ENCODE results near the gene RELA. TPM values are rescaled to one million over a fixed set of nuclear protein-coding genes. Genes with fewer than 3 reads are reported as not detected.

RELA gene
- total and polyA plus RNA-seq, 2 donors (not counting 3 experiments of a cell fraction or from before 2014, with no cell fraction given): 78.7 to 105 TPM

DNA sequence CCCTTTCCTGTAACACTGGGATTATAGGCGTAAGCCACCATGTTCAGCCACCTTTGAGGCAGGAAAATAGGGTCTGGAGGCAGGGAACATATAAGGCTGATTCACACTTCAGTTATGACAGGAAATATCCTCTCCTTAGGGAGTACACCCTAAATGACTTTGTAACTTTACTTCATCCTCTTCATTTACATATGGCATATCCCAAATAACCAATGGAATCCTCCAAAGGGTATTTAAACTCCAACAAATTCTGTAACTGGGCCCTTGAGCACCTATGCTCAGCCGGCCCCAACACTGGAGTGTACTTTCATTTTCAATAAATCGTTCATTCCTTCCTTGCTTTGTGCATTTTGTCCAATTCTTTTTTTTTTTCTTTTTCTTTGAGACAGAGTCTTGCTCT is 47.7 kb upstream of the RELA start:
- POLR2A ChIA-PET: no interaction called here
- CTCF ChIA-PET: interaction anchor here (2.6 to 3.4 kb wide), 3 partner anchors 10 to 174 kb away, joined by 13 to 30 read pairs (median 21); partner anchors contain the start of genes AP5B1 and RNASEH2C

GRCh38 chr11:65709661-65710060 is 46.9 kb upstream of the RELA start:
- POLR2A ChIA-PET: interaction anchor here (1.1 kb wide), 1 partner anchor 11 kb away, joined by 3 read pairs; the partner anchor contains the start of gene RNASEH2C
- FAIRE-seq: peak; percentile 21

More for the DNA sequence above, 47.7 kb upstream of the RELA start:
- Histone ChIP-seq H3K79me2 (ENCODE audit: control insufficient read depth, insufficient read depth, low read length) (no peaks in the 10 kb centered on the region), H4K20me1 (replicated peaks; ENCODE audit: control insufficient read depth, extremely low read depth, insufficient read depth, low read length) (no peaks in the 10 kb centered on the region), H3K9ac (replicated peaks; ENCODE audit: extremely low read depth, insufficient read depth, low read length) (no peak overlapping the region), H3K9me1 (replicated peaks; ENCODE audit: control insufficient read depth, extremely low read depth, insufficient read depth, low read length) (no peaks in the 10 kb centered on the region), H3K4me2 (ENCODE audit: insufficient read depth, low read length) (no peak overlapping the region), H2AFZ (ENCODE audit: low read depth, low read length) (no peak overlapping the region), H3K9me3 (replicated peaks; ENCODE audit: control insufficient read depth, insufficient read depth, low read length) (no peaks in the 10 kb centered on the region), H3K27ac (ENCODE audit: insufficient read depth, low read depth, low read length) (no peak overlapping the region), H3K36me3 (ENCODE audit: control insufficient read depth in 2 of 2, extremely low read depth in 1 of 2, insufficient read depth in 2 of 2, low read length in 2 of 2) (peaks cover 6 to 11% of the 10 kb centered on the region in 2 experiments), H3K27me3 (ENCODE audit: control insufficient read depth in 2 of 2, insufficient read depth in 2 of 2, low read length in 2 of 2) (no peaks in the 10 kb centered on the region), H3K4me1 (ENCODE audit: control insufficient read depth, extremely low read depth, insufficient read depth, low read length) (peaks cover 6% of the 10 kb centered on the region), H3K4me3 (replicated peaks in 1 of 3; ENCODE audit: insufficient read depth in 1 of 3, low read depth in 1 of 3, low read length in 3 of 3) (no peak overlapping the region)
- no peak for DNase-seq (ENCODE audit: low read depth, low spot score)
- no peak for FAIRE-seq
- intact Hi-C loops (cut with micrococcal nuclease) (no loop called here), dilution Hi-C loops (cut with MboI; ENCODE audit: extremely low pct_ligation_motif_present, low sequenced_read_pairs) (no loop called here)
- TF ChIP-seq, protein P1, sequence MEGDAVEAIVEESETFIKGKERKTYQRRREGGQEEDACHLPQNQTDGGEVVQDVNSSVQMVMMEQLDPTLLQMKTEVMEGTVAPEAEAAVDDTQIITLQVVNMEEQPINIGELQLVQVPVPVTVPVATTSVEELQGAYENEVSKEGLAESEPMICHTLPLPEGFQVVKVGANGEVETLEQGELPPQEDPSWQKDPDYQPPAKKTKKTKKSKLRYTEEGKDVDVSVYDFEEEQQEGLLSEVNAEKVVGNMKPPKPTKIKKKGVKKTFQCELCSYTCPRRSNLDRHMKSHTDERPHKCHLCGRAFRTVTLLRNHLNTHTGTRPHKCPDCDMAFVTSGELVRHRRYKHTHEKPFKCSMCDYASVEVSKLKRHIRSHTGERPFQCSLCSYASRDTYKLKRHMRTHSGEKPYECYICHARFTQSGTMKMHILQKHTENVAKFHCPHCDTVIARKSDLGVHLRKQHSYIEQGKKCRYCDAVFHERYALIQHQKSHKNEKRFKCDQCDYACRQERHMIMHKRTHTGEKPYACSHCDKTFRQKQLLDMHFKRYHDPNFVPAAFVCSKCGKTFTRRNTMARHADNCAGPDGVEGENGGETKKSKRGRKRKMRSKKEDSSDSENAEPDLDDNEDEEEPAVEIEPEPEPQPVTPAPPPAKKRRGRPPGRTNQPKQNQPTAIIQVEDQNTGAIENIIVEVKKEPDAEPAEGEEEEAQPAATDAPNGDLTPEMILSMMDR (IDR thresholded peaks at IDR 0.05; ENCODE audit: extremely low read depth in 1 of 2, insufficient read depth in 1 of 2, low read depth in 1 of 2, low read length in 2 of 2): no peak
- no peak for TF ChIP-seq MYC (IDR thresholded peaks at IDR 0.05; ENCODE audit: low read depth, low read length)
- no peak for TF ChIP-seq GATA2 (IDR thresholded peaks at IDR 0.05; ENCODE audit: insufficient read depth, insufficient read length, low read depth, low read length)
- TF ChIP-seq POLR2A (IDR thresholded peaks at IDR 0.05; ENCODE audit: low read depth, low read length): no peak
- no peak for TF ChIP-seq FOS (IDR thresholded peaks at IDR 0.05; ENCODE audit: borderline replicate concordance, insufficient read depth, low read length)
- TF ChIP-seq EZH2 (IDR thresholded peaks at IDR 0.05; ENCODE audit: borderline replicate concordance, low read depth, low read length, severe bottlenecking): no peak
- TF ChIP-seq JUN (IDR thresholded peaks at IDR 0.05; ENCODE audit: borderline replicate concordance, insufficient read depth, insufficient read length, low read depth): no peak
- BruUV-seq (replicated peaks): no TSS peak

More at GRCh38 chr11:65709661-65710060, 46.9 kb upstream of the RELA start:
- H3K4me1 ChIP-seq (ENCODE audit: control insufficient read depth, extremely low read depth, insufficient read depth, low read length): peaks cover 6% of the 10 kb centered on the region
- dilution Hi-C loops (cut with MboI; ENCODE audit: extremely low pct_ligation_motif_present, low sequenced_read_pairs): no loop called here
- H3K4me3 ChIP-seq (replicated peaks in 1 of 3; ENCODE audit: insufficient read depth in 1 of 3, low read depth in 1 of 3, low read length in 3 of 3): no peak overlapping the region
- no peak for DNase-seq (ENCODE audit: low read depth, low spot score)
- no peak for TF ChIP-seq FOS (IDR thresholded peaks at IDR 0.05; ENCODE audit: borderline replicate concordance, insufficient read depth, low read length)
- no peak for TF ChIP-seq EZH2 (IDR thresholded peaks at IDR 0.05; ENCODE audit: borderline replicate concordance, low read depth, low read length, severe bottlenecking)
- TF ChIP-seq GATA2 (IDR thresholded peaks at IDR 0.05; ENCODE audit: insufficient read depth, insufficient read length, low read depth, low read length): no peak
- TF ChIP-seq MYC (IDR thresholded peaks at IDR 0.05; ENCODE audit: low read depth, low read length): no peak
- TF ChIP-seq, protein P1 (IDR thresholded peaks at IDR 0.05; ENCODE audit: extremely low read depth in 1 of 2, insufficient read depth in 1 of 2, low read depth in 1 of 2, low read length in 2 of 2): no peak
- TF ChIP-seq, protein P2, sequence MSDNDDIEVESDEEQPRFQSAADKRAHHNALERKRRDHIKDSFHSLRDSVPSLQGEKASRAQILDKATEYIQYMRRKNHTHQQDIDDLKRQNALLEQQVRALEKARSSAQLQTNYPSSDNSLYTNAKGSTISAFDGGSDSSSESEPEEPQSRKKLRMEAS (IDR thresholded peaks at IDR 0.05; ENCODE audit: insufficient read depth, insufficient read length): no peak
- no peak for TF ChIP-seq JUN (IDR thresholded peaks at IDR 0.05; ENCODE audit: borderline replicate concordance, insufficient read depth, insufficient read length, low read depth)
- TF ChIP-seq POLR2A (IDR thresholded peaks at IDR 0.05; ENCODE audit: low read depth, low read length): no peak
- TF ChIP-seq POLR2AphosphoS5 (IDR thresholded peaks at IDR 0.05; ENCODE audit: insufficient read depth, low read depth, low read length): no peak
- intact Hi-C loops (cut with micrococcal nuclease): no loop called here
- BruUV-seq (replicated peaks): no TSS peak
- H3K36me3 ChIP-seq (ENCODE audit: control insufficient read depth in 2 of 2, extremely low read depth in 1 of 2, insufficient read depth in 2 of 2, low read length in 2 of 2): peaks cover 0 to 5% of the 10 kb centered on the region in 2 experiments
- H3K79me2 ChIP-seq (ENCODE audit: control insufficient read depth, insufficient read depth, low read length): no peaks in the 10 kb centered on the region
- no peak overlapping the region for H3K4me2 ChIP-seq (ENCODE audit: insufficient read depth, low read length)
- no peak overlapping the region for H3K9ac ChIP-seq (replicated peaks; ENCODE audit: extremely low read depth, insufficient read depth, low read length)
- CTCF ChIA-PET: no interaction called here
- no peak overlapping the region for H2AFZ ChIP-seq (ENCODE audit: low read depth, low read length)
- no peaks in the 10 kb centered on the region for H3K9me1 ChIP-seq (replicated peaks; ENCODE audit: control insufficient read depth, extremely low read depth, insufficient read depth, low read length)
- no peaks in the 10 kb centered on the region for H3K9me3 ChIP-seq (replicated peaks; ENCODE audit: control insufficient read depth, insufficient read depth, low read length)
- H4K20me1 ChIP-seq (replicated peaks; ENCODE audit: control insufficient read depth, extremely low read depth, insufficient read depth, low read length): no peaks in the 10 kb centered on the region
- H3K27me3 ChIP-seq (ENCODE audit: control insufficient read depth in 2 of 2, insufficient read depth in 2 of 2, low read length in 2 of 2): peaks cover 0 to 2% of the 10 kb centered on the region in 2 experiments
- H3K27ac ChIP-seq (ENCODE audit: insufficient read depth, low read depth, low read length): no peak overlapping the region

Data from endothelial cell of umbilical vein (primary cell).